Endothelial cell (in vitro differentiated cells): ENCODE measurements around the gene HCST. TPM values are rescaled to one million over a fixed set of nuclear protein-coding genes. Genes with fewer than 3 reads are reported as not detected.

Experiments used
- total RNA-seq: library from RNA; stranded (reverse); fragmentation: NEBNext Ultra II Directional; extraction: Animal tissue kit (Norgen Biotek cat#: 25700); gene quantifications from one replicate; pipeline ENCODE4 v1.2.1, GENCODE V29; 2021; ENCODE audit not compliant: unreplicated experiment

HCST gene
- total RNA-seq, 1 donor from 2014 or later, result 0.95 TPM

Other genes with a start within 250 kb of the HCST start
- gene UPK1A, start 236.0 kb upstream of the HCST start, total RNA-seq, result not detected
- not detected for gene ZBTB32, start 198.0 kb upstream of the HCST start, total RNA-seq
- gene KMT2B, start 184.5 kb upstream of the HCST start, total RNA-seq, result 51.7 TPM
- gene IGFLR1, start 160.1 kb upstream of the HCST start, total RNA-seq, result 3.2 TPM
- 12.0 TPM for gene U2AF1L4, start 157.1 kb upstream of the HCST start, total RNA-seq
- 99.0 TPM for gene PSENEN, start 156.9 kb upstream of the HCST start, total RNA-seq
- 9.0 TPM for gene LIN37, start 154.0 kb upstream of the HCST start, total RNA-seq
- gene HSPB6, start 145.5 kb upstream of the HCST start, total RNA-seq, result not detected
- 15.0 TPM for gene PROSER3, start 144.4 kb upstream of the HCST start, total RNA-seq
- gene ARHGAP33, start 127.0 kb upstream of the HCST start, total RNA-seq, result 8.5 TPM
- not detected for gene PRODH2, start 89.7 kb upstream of the HCST start, total RNA-seq
- gene NPHS1, start 50.0 kb upstream of the HCST start, total RNA-seq, result not detected
- 1.8 TPM for gene KIRREL2, start 45.6 kb upstream of the HCST start, total RNA-seq
- 11.5 TPM for gene APLP1, start 34.0 kb upstream of the HCST start, total RNA-seq
- 13.0 TPM for gene NFKBID, start 2.0 kb upstream of the HCST start, total RNA-seq
- not detected for gene TYROBP, start 5.8 kb downstream of the HCST start, total RNA-seq
- 53.4 TPM for gene LRFN3, start 33.8 kb downstream of the HCST start, total RNA-seq
- gene SDHAF1, start 92.7 kb downstream of the HCST start, total RNA-seq, result 14.3 TPM
- gene SYNE4, start 106.3 kb downstream of the HCST start, total RNA-seq, result 4.5 TPM
- 27.3 TPM for gene ALKBH6, start 111.7 kb downstream of the HCST start, total RNA-seq
- 94.8 TPM for gene CLIP3, start 130.3 kb downstream of the HCST start, total RNA-seq
- 6.7 TPM for gene THAP8, start 151.8 kb downstream of the HCST start, total RNA-seq
- gene WDR62, start 152.4 kb downstream of the HCST start, total RNA-seq, result 8.5 TPM
- gene OVOL3, start 208.6 kb downstream of the HCST start, total RNA-seq, result not detected
- gene POLR2I, start 212.3 kb downstream of the HCST start, total RNA-seq, result 66.4 TPM
- gene TBCB, start 212.9 kb downstream of the HCST start, total RNA-seq, result 206 TPM
- gene CAPNS1, start 237.5 kb downstream of the HCST start, total RNA-seq, result 901 TPM
- 5.2 TPM for gene COX7A1, start 249.9 kb downstream of the HCST start, total RNA-seq